Tibial artery (tissue), 4 donors: ENCODE measurements around the gene ARPC5L.
A peak's percentile ranks its signal among the peaks of the same experiment; 100 is the strongest.

ENCODE experiments used
- DNase-seq, 2 donors: peaks; one replicate each; pipeline ENCODE4 v3.0.0-alpha.2; 2019
- H3K27ac ChIP-seq, 2 donors: fragments of 200-600 bp; sonication (generic) in 1 of 2; 1 replicate in 1 of 2; 2 replicates in 1 of 2; pipeline ENCODE4 v1.5.1; 2018 to 2019; ENCODE audit warnings: mild to moderate bottlenecking in 1 of 2
- H3K27me3 ChIP-seq, 2 donors: fragments of 200-600 bp; sonication (generic) in 1 of 2; one replicate each; pipeline versions ENCODE4 v1.5.1 to v1.6.0; 2016 to 2019
- H3K36me3 ChIP-seq, 3 donors: fragments of 200-600 bp; sonication (generic) in 2 of 3; one replicate each; pipeline ENCODE4 v1.5.1; 2016 to 2019; ENCODE audit warnings: mild to moderate bottlenecking in 2 of 3
- H3K4me1 ChIP-seq, 4 donors: fragments of 200-600 bp; sonication (generic) in 2 of 4; 1 replicate in 3 of 4; 2 replicates in 1 of 4; pipeline ENCODE4 v1.5.1; 2016 to 2019
- H3K4me3 ChIP-seq, 2 donors: fragments of 200-600 bp; sonication (generic) in 1 of 2; 1 replicate in 1 of 2; 2 replicates in 1 of 2; pipeline ENCODE4 v1.5.1; 2018 to 2019; ENCODE audit warnings: mild to moderate bottlenecking in 2 of 2
- H3K9me3 ChIP-seq, 3 donors: fragments of 200-600 bp; sonication (generic) in 1 of 3; one replicate each; pipeline ENCODE4 v1.5.1; 2016 to 2019
- CTCF ChIP-seq, 2 experiments: fragments of 200-600 bp in 1 of 2; fragments of 450-650 bp in 1 of 2; IDR thresholded peaks; one replicate each; pipeline ENCODE4 v1.5.1; 2017 to 2019; ENCODE audit warnings: antibody characterized with exemption in 2 of 2, mild to moderate bottlenecking in 1 of 2, moderate library complexity in 1 of 2
- intact Hi-C: fragments of 100-400 bp; cut with DNase I; formaldehyde crosslinking; loops from one replicate; pipeline ENCODE4 v1.15.0; 2023; ENCODE audit warnings: low total_unique reads

The ARPC5L gene

GRCh38 chr9:124861342-124862229 lies at the start of gene ARPC5L, which contains the start of gene RPL35:
TSS of gene ARPC5L (plus strand) at chr9:124862130. CDS start at chr9:124869291, 7,161 bp downstream.
TSS of gene RPL35 (minus strand) at chr9:124861957. CDS start at chr9:124861912, 45 bp downstream.
- peaks cover 33 to 45% (median 37%) of the 10 kb centered on the region in 3 donors for H3K36me3 ChIP-seq
- peak; percentile 17 to 25 for TF ChIP-seq CTCF (IDR thresholded peaks at IDR 0.05)
- peak within 1 kb of the TSS; percentile 60 to 78 for H3K4me3 ChIP-seq
- intact Hi-C loops = loop anchor here (10.0 kb wide), 1 partner anchor 283 kb away; the partner anchor contains the start of gene SCAI
- H3K27me3 ChIP-seq = no peaks in the 10 kb centered on the region
- peak; percentile 92 to 96 for DNase-seq
- peaks cover 0 to 25% (median 23%) of the 10 kb centered on the region in 4 donors for H3K4me1 ChIP-seq
- peak within 1 kb of the TSS; percentile 81 to 84 for H3K27ac ChIP-seq
- H3K9me3 ChIP-seq = no peaks in the 10 kb centered on the region

- TF ChIP-seq CTCF (IDR thresholded peaks at IDR 0.05) = no peak
- Histone ChIP-seq H3K36me3 (no peaks in the 10 kb centered on the region), H3K4me1 (peaks cover 0 to 20% (median 6%) of the 10 kb centered on the region in 4 donors), H3K4me3 (no peak overlapping the region), H3K9me3 (no peaks in the 10 kb centered on the region), H3K27me3 (peaks cover 0 to 2% of the 10 kb centered on the region in 2 donors), H3K27ac (no peak overlapping the region)
- DNase-seq = peak in 1 of 2 donors; percentile 57
- intact Hi-C loops = no loop called here
Observed at GRCh38 chr9:124812441-124812876, 49.5 kb upstream of the ARPC5L start.

- no peak for DNase-seq
- intact Hi-C loops = no loop called here
- Histone ChIP-seq H3K36me3 (no peaks in the 10 kb centered on the region), H3K4me3 (no peak overlapping the region), H3K27me3 (peaks cover 0 to 2% of the 10 kb centered on the region in 2 donors), H3K9me3 (no peaks in the 10 kb centered on the region), H3K4me1 (peaks cover 0 to 20% (median 6%) of the 10 kb centered on the region in 4 donors), H3K27ac (no peak overlapping the region)
- TF ChIP-seq CTCF (IDR thresholded peaks at IDR 0.05) = no peak
Observed at GRCh38 chr9:124813041-124813440, 48.9 kb upstream of the ARPC5L start.

- no peak for DNase-seq
- Histone ChIP-seq H3K27ac (no peak overlapping the region), H3K27me3 (peaks cover 0 to 2% of the 10 kb centered on the region in 2 donors), H3K9me3 (no peaks in the 10 kb centered on the region), H3K4me3 (no peak overlapping the region), H3K36me3 (no peaks in the 10 kb centered on the region), H3K4me1 (peaks cover 0 to 23% (median 6%) of the 10 kb centered on the region in 4 donors)
- TF ChIP-seq CTCF (IDR thresholded peaks at IDR 0.05) = no peak
- intact Hi-C loops = no loop called here
Observed at GRCh38 chr9:124813501-124814163, 48.3 kb upstream of the ARPC5L start.

GRCh38 chr9:124814164-124814535 lies 47.8 kb upstream of the ARPC5L start:
- H3K27ac ChIP-seq = no peak overlapping the region
- peaks cover 0 to 26% (median 6%) of the 10 kb centered on the region in 4 donors for H3K4me1 ChIP-seq
- intact Hi-C loops = no loop called here
- H3K9me3 ChIP-seq = no peaks in the 10 kb centered on the region
- no peaks in the 10 kb centered on the region for H3K36me3 ChIP-seq
- no peak for DNase-seq
- no peak for TF ChIP-seq CTCF (IDR thresholded peaks at IDR 0.05)
- peaks cover 0 to 2% of the 10 kb centered on the region in 2 donors for H3K27me3 ChIP-seq
- H3K4me3 ChIP-seq = no peak overlapping the region
